OCI-LY7 (cell line): ENCODE results near the gene LBX2. TPM values are rescaled to one million over a fixed set of nuclear protein-coding genes. Genes with fewer than 3 reads are reported as not detected.

Source experiments
- BruUV-seq: library from RNA; stranded (reverse); fragments of 400-500 nt; replicated peaks from 2 replicates; lab custom pipeline; 2021; lab: Mats Ljungman, UMichigan
- CTCF ChIA-PET: fragments of 300-600 bp; sonication (Branson Sonifier 250); formaldehyde crosslinking; loops from one replicate; lab custom pipeline; 2022; ENCODE audit warnings: antibody characterized with exemption; ENCODE audit not compliant: unreplicated experiment; lab: Charles Lee
- POLR2A ChIA-PET: fragments of 300-600 bp; sonication (Branson Sonifier 250); formaldehyde crosslinking; loops from one replicate; lab custom pipeline; 2022; ENCODE audit warnings: antibody characterized with exemption; lab: Charles Lee
- DNase-seq: peaks from one replicate; pipeline ENCODE4 v3.0.0-alpha.2; 2015; ENCODE audit warnings: low spot score
- H2AFZ ChIP-seq: fragments of 200-600 bp; sonication (generic), shearing (Covaris generic); 2 replicates; pipeline ENCODE4 v1.6.1; 2014; ENCODE audit warnings: mild to moderate bottlenecking, antibody characterized with exemption, low read length, moderate library complexity
- H3K27ac ChIP-seq: fragments of 200-600 bp; sonication (generic); 2 replicates; pipeline ENCODE4 v1.5.1; 2014; ENCODE audit warnings: mixed run types, low read depth, mild to moderate bottlenecking, moderate library complexity, low read length, inconsistent platforms; ENCODE audit not compliant: poor library complexity, severe bottlenecking
- H3K36me3 ChIP-seq: fragments of 200-600 bp; sonication (generic); 2 replicates; pipeline ENCODE4 v1.6.1; 2014; ENCODE audit warnings: mild to moderate bottlenecking, antibody characterized with exemption, low read length, moderate library complexity, mixed read lengths; ENCODE audit not compliant: insufficient read depth
- H3K4me1 ChIP-seq: fragments of 200-600 bp; sonication (generic); 2 replicates; pipeline ENCODE4 v1.5.1; 2014; ENCODE audit warnings: mild to moderate bottlenecking, low read length; ENCODE audit not compliant: insufficient read depth, poor library complexity, severe bottlenecking
- H3K4me2 ChIP-seq: fragments of 200-600 bp; sonication (generic); 2 replicates; pipeline ENCODE4 v1.6.1; 2014; ENCODE audit warnings: mild to moderate bottlenecking, low read length
- H3K4me3 ChIP-seq: fragments of 200-600 bp; sonication (generic); 2 replicates; pipeline ENCODE4 v1.5.1; 2014; ENCODE audit warnings: mild to moderate bottlenecking, low read depth, low read length; ENCODE audit not compliant: poor library complexity, severe bottlenecking
- H3K79me2 ChIP-seq: fragments of 200-600 bp; sonication (generic); 2 replicates; pipeline ENCODE4 v1.6.1; 2016; ENCODE audit warnings: low read depth, mild to moderate bottlenecking, low read length, moderate library complexity, mixed read lengths; ENCODE audit not compliant: insufficient read depth
- H3K9me2 ChIP-seq: fragments of 200-600 bp; sonication (generic); 2 replicates; pipeline ENCODE4 v1.6.1; 2016; ENCODE audit warnings: mild to moderate bottlenecking, low read length, mixed read lengths; ENCODE audit not compliant: insufficient read depth
- H3K9me3 ChIP-seq: fragments of 200-600 bp; sonication (generic); 2 replicates; pipeline ENCODE4 v1.6.1; 2014; ENCODE audit warnings: mild to moderate bottlenecking, mixed run types, low read length, mixed read lengths
- H4K20me1 ChIP-seq: fragments of 200-600 bp; sonication (generic); 2 replicates; pipeline ENCODE4 v1.6.1; 2014; ENCODE audit warnings: mild to moderate bottlenecking, antibody characterized with exemption, low read length, moderate library complexity, mixed read lengths; ENCODE audit not compliant: insufficient read depth
- CTCF ChIP-seq: fragments of 200-600 bp; sonication (generic); conservative IDR thresholded peaks from 2 replicates; pipeline ENCODE4 v1.5.1; 2014; ENCODE audit warnings: mild to moderate bottlenecking, antibody characterized with exemption, low read length, moderate library complexity, mixed read lengths
- EZH2phosphoT487 ChIP-seq: fragments of 200-600 bp; sonication (generic); IDR thresholded peaks from 2 replicates; pipeline ENCODE4 v1.6.1; 2018; ENCODE audit warnings: low read depth, borderline replicate concordance, mild to moderate bottlenecking, mixed run types, antibody characterized with exemption, low read length, moderate library complexity, mixed read lengths
- intact Hi-C: fragments of 100-400 bp; cut with micrococcal nuclease; formaldehyde crosslinking; loops from one replicate; pipeline ENCODE4 v1.10.0; 2022; ENCODE audit not compliant: unreplicated experiment
- total RNA-seq, 2 experiments: library from RNA; depleted of rRNA in 1 of 2; stranded (reverse); fragments of >200 nt in 1 of 2; shearing (Covaris generic) in 1 of 2; gene quantifications; 2 replicates each; pipeline ENCODE4 v1.2.3, GENCODE V29; 2014 to 2022

The LBX2 gene
- total RNA-seq, 2 experiments from 2014 or later = not detected

DNA sequence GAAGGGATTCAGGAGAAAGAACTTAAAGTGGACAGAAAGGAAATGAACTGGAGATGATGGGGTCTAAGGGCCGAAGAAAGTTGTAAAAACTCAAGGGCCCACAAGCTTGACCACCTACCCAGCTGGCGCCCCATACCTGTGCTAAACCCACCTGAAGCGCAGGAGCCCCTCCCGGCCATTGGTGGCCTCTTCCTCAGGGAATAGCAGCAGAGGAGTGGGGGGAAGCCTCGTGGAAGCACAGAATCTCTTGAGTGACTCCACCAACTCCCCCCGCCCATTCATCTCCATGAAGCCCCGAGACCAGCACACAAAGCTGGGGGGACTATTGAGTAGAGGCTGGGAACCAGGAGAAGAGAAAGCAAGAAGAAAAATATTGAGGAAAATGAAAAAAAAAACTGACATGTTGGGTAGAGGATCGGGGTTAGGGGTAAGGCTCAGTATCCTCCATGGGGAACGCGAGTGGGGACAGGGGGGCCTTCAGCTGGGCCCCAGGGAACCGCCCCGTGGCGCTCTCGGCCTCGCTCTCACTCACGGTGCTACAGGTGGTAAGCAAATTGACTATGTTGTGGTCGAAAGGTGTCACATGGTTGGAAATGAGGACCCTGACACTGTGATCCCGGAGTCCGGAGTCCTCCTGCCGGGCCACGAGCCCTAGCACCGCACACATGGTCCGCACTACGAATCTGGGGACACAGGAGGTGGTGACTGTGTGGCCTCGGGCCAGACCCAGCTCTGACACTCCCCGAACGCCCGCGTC is 29.4 kb upstream of the LBX2 start:
- TF ChIP-seq EZH2phosphoT487 (no peak), CTCF (peak; percentile 56)
- BruUV-seq = no TSS peak
- Histone ChIP-seq H3K36me3 (peaks cover 70% of the 10 kb centered on the region), H2AFZ (peak overlapping the region; percentile 65; the same call in 1 of the 2 replicates), H3K4me2 (peak overlapping the region; percentile 95), H4K20me1 (peaks cover 5% of the 10 kb centered on the region; the same call in 1 of the 2 replicates), H3K4me3 (peak overlapping the region; percentile 98), H3K9me3 (no peaks in the 10 kb centered on the region), H3K9me2 (no peaks in the 10 kb centered on the region), H3K79me2 (peaks cover 37% of the 10 kb centered on the region), H3K27ac (peak overlapping the region; percentile 67), H3K4me1 (peaks cover 33% of the 10 kb centered on the region)
- CTCF ChIA-PET = interaction anchor here (3.6 kb wide), 1 partner anchor 47 kb away, joined by 18 read pairs; the partner anchor contains the start of genes CCDC142 and TTC31
- POLR2A ChIA-PET = interaction anchor here (0.6 to 2.6 kb wide), 4 partner anchors 19 to 56 kb away, joined by 3 to 14 read pairs (median 4); partner anchors contain the start of gene MRPL53
- DNase-seq = peak; percentile 45
- intact Hi-C loops = loop anchor here (1.0 kb wide), 4 partner anchors 21 to 107 kb away; partner anchors contain the start of genes C2orf81, PCGF1, TTC31 and WDR54

DNA sequence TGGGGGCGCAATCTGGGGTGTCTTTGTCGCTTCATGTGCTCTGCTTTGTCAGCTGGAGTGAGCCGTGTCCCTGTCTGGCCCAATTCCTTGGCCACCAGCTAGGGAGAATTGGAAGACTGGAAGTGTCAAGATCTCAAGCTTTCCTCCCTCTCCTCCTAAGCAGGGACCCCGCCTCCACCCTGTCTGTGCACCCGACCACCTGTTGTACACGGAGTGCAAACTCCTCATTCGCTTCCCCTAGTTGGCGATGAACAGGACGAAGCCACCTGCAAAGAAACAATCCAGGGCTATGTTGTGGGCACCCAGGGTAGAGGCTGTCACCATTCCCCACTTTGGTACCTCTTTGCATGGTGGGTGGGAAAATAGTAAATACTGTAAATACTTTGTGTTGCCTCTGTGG is 28.3 kb upstream of the LBX2 start:
- Histone ChIP-seq H4K20me1 (peaks cover 5% of the 10 kb centered on the region; the same call in 1 of the 2 replicates), H3K9me3 (no peaks in the 10 kb centered on the region), H3K36me3 (peaks cover 62% of the 10 kb centered on the region), H3K4me3 (peak overlapping the region; percentile 98), H3K79me2 (peaks cover 37% of the 10 kb centered on the region), H3K27ac (no peak overlapping the region), H2AFZ (no peak overlapping the region), H3K9me2 (no peaks in the 10 kb centered on the region), H3K4me1 (peaks cover 33% of the 10 kb centered on the region), H3K4me2 (peak overlapping the region; percentile 95)
- TF ChIP-seq EZH2phosphoT487 (no peak), CTCF (no peak)
- POLR2A ChIA-PET = no interaction called here
- no peak for DNase-seq
- intact Hi-C loops = no loop called here
- BruUV-seq = TSS peak; percentile 81
- CTCF ChIA-PET = interaction anchor here (0.5 kb wide), 1 partner anchor 1179 kb away, joined by 3 read pairs; no protein-coding TSS in a partner anchor
